GM12874 (cell line): Measurements from ENCODE around the gene SETBP1.

Source experiments
- CTCF ChIP-seq: IDR thresholded peaks from 2 replicates; pipeline ENCODE4 v1.5.1; 2011; ENCODE audit warnings: low read depth, mild to moderate bottlenecking, control low read depth, low read length, moderate library complexity; ENCODE audit not compliant: insufficient read depth

The SETBP1 gene

GRCh38 chr18:44733754-44734465 lies 53.2 kb downstream of the SETBP1 start:
- TF ChIP-seq CTCF, result no peak

DNA sequence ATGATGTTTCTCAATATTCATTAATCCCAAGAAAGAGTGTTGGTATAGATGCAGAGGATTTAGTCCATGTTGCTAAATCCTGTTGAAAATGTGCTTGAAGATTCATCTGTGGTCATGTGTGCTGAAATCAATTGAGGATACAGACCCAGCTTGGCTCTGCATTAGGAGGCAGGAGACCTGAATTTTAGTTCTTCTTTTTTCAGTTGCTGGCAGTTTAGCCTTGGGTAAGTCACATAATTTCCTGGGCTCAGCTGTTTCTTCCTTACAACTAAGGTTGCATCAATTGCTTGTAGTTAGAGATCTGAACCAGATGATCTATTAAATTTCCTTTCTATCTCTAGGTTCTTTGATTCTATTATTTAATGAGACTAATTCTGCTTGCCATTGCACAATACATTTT lies 54.4 kb downstream of the SETBP1 start:
- no peak for TF ChIP-seq CTCF

GRCh38 chr18:44736664-44737380 lies 56.1 kb downstream of the SETBP1 start:
- TF ChIP-seq CTCF, result no peak

DNA sequence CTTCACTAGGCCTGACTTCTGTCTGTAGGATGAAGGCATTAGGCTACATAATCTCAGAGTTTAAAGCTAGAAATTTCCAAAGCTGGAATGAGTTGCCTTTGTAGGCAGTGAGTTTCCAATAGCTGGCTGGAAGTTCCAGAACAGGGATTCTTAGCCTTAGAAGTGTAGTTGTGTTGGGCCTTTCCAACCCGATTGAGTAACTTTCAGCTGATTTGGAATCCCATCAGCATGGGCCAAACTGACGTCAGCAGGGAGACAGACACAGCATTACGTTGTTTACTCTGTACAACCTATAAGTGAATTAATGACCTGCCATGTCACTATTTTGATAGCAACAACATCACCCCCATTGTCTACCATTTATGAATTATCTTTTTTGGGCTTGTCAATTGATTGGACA lies 56.9 kb downstream of the SETBP1 start:
- no peak for TF ChIP-seq CTCF

GRCh38 chr18:44740000-44740399 lies 59.3 kb downstream of the SETBP1 start:
- TF ChIP-seq CTCF, result no peak

DNA sequence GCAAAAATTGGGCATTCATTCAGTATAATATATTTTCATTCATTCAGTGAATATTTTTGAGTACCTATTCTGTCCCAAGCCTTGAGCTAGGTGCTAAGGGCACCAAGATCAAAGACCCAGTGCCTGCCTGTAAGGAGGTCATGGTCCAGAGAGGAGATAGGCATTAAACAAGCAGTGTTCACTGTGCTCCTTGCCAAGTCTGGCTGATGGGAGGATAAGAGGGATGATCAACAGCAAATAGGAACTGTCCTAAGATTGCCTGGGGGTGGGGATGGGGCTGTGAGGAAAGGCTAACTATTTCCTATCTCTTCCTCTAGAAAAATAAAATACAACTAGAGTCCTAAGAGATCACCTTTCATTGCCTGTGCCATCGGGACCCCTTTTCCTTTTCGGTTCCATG lies 60.4 kb downstream of the SETBP1 start:
- no peak for TF ChIP-seq CTCF

GRCh38 chr18:44741511-44741910 lies 60.8 kb downstream of the SETBP1 start:
- no peak for TF ChIP-seq CTCF
